H1 (cell line): Measurements from ENCODE around the gene DGKH.

Experiments used
- CHD2 ChIP-seq: IDR thresholded peaks from 2 replicates; pipeline ENCODE4 v1.6.1; 2012; ENCODE audit warnings: low read length, improper control_type of control experiment
- CREB1 ChIP-seq: IDR thresholded peaks from 2 replicates; pipeline ENCODE4 v1.6.1; 2012; ENCODE audit warnings: inconsistent platforms
- EP300 ChIP-seq, 2 experiments: IDR thresholded peaks; 1 replicate in 1 of 2; 2 replicates in 1 of 2; pipeline ENCODE4 v1.6.1; 2011 to 2012; ENCODE audit warnings: low read depth in 2 of 2, low read length in 2 of 2, mild to moderate bottlenecking in 2 of 2, borderline replicate concordance in 1 of 2, inconsistent platforms in 1 of 2, moderate library complexity in 1 of 2
- EZH2 ChIP-seq: fragments of 200-600 bp; sonication (generic); IDR thresholded peaks from 2 replicates; pipeline ENCODE4 v1.7.1; 2012; ENCODE audit warnings: low read depth, mild to moderate bottlenecking, moderate library complexity, low read length, inconsistent platforms; ENCODE audit not compliant: severe bottlenecking
- GABPA ChIP-seq: IDR thresholded peaks from 2 replicates; pipeline ENCODE4 v1.6.1; 2011; ENCODE audit warnings: mild to moderate bottlenecking, low read length, moderate library complexity, borderline replicate concordance; ENCODE audit not compliant: insufficient read depth
- JUND ChIP-seq: IDR thresholded peaks from 2 replicates; pipeline ENCODE4 v1.6.1; 2011; ENCODE audit warnings: mild to moderate bottlenecking, improper control_type of control experiment, low read length
- KDM5A ChIP-seq: fragments of 200-600 bp; IDR thresholded peaks from 2 replicates; pipeline ENCODE4 v1.7.1; 2012; ENCODE audit warnings: mild to moderate bottlenecking, low read length, inconsistent platforms, mixed read lengths
- POLR2A ChIP-seq, 2 experiments: IDR thresholded peaks; 1 replicate in 1 of 2; 2 replicates in 1 of 2; pipeline ENCODE4 v1.6.1; 2011; ENCODE audit warnings: low read depth in 2 of 2, low read length in 2 of 2, mild to moderate bottlenecking in 2 of 2; ENCODE audit errors: control extremely low read depth in 1 of 2
- SP1 ChIP-seq: IDR thresholded peaks from 2 replicates; pipeline ENCODE4 v1.6.1; 2011; ENCODE audit warnings: low read depth, low read length
- TBP ChIP-seq: IDR thresholded peaks from 2 replicates; pipeline ENCODE4 v1.6.1; 2011; ENCODE audit warnings: low read depth, low read length, improper control_type of control experiment
- USF2 ChIP-seq: IDR thresholded peaks from 2 replicates; pipeline ENCODE4 v1.6.1; 2011; ENCODE audit warnings: low read length, improper control_type of control experiment
- TF ChIP-seq, protein P1 (sequence below), 3 experiments: IDR thresholded peaks; 1 replicate in 2 of 3; 2 replicates in 1 of 3; pipeline versions ENCODE4 v1.5.1 to v1.6.1; 2011; ENCODE audit warnings: low read length in 3 of 3, mild to moderate bottlenecking in 3 of 3, inconsistent platforms in 2 of 3, low read depth in 1 of 3, moderate library complexity in 1 of 3; ENCODE audit not compliant: insufficient read depth in 1 of 3; ENCODE audit errors: control extremely low read depth in 1 of 3

DNA sequence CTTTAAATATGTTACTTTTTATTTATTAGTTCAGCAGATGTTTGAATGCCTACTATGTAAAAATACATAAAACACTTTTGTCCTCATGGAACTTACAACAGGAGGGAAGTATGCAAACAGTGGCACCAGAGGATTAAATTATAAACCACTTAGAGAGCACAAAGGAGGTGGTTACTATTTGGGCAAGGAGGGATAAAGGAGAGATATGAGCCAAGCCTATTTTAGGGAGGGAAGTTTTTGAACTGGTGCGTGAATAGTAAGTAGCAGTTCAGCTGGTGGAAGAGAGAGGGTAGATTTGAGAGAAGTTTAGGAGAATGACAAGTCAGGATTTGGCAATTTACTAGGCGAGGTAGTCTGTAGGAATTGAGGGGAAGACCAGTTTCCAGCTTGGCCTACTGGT, 232.1 kb downstream of the DGKH start:
- TF ChIP-seq, protein P1, sequence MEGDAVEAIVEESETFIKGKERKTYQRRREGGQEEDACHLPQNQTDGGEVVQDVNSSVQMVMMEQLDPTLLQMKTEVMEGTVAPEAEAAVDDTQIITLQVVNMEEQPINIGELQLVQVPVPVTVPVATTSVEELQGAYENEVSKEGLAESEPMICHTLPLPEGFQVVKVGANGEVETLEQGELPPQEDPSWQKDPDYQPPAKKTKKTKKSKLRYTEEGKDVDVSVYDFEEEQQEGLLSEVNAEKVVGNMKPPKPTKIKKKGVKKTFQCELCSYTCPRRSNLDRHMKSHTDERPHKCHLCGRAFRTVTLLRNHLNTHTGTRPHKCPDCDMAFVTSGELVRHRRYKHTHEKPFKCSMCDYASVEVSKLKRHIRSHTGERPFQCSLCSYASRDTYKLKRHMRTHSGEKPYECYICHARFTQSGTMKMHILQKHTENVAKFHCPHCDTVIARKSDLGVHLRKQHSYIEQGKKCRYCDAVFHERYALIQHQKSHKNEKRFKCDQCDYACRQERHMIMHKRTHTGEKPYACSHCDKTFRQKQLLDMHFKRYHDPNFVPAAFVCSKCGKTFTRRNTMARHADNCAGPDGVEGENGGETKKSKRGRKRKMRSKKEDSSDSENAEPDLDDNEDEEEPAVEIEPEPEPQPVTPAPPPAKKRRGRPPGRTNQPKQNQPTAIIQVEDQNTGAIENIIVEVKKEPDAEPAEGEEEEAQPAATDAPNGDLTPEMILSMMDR (IDR thresholded peaks at IDR 0.05; ENCODE audit: control extremely low read depth in 1 of 3, insufficient read depth in 1 of 3, low read depth in 1 of 3, low read length in 3 of 3) = no peak
- TF ChIP-seq POLR2A (IDR thresholded peaks at IDR 0.05; ENCODE audit: control extremely low read depth in 1 of 2, low read depth in 2 of 2, low read length in 2 of 2) = no peak
- TF ChIP-seq JUND = no peak
- TF ChIP-seq SP1 = no peak
- no peak for TF ChIP-seq CHD2
- no peak for TF ChIP-seq CREB1
- TF ChIP-seq EP300 (IDR thresholded peaks at IDR 0.05; ENCODE audit: borderline replicate concordance in 1 of 2, low read depth in 2 of 2, low read length in 2 of 2) = no peak
- TF ChIP-seq USF2 = no peak
- no peak for TF ChIP-seq GABPA
- no peak for TF ChIP-seq KDM5A
- TF ChIP-seq EZH2 = no peak
- no peak for TF ChIP-seq TBP
